K562 (cell line): ENCODE measurements around the gene ADRB1. TPM values are rescaled to one million over a fixed set of nuclear protein-coding genes. Genes with fewer than 3 reads are reported as not detected.
A peak's percentile ranks its signal among the peaks of the same experiment; 100 is the strongest.

Experiments used
- ATAC-seq: fragments of 200-7000 bp; cut with Tn5 transposase; 3 replicates; pipeline ENCODE4 v1.9.1; 2020; ENCODE audit warnings: moderate library complexity
- BruUV-seq: library from RNA; stranded (reverse); fragments of 400-500 nt; replicated peaks from 2 replicates; lab custom pipeline; 2021; lab: Mats Ljungman, UMichigan
- CTCF ChIA-PET: fragments of 300-600 bp; formaldehyde crosslinking; extraction: SDS; loops from one replicate; lab custom pipeline; 2021; ENCODE audit warnings: low intra/inter-chr PET ratio; lab: Yijun Ruan, JAX
- POLR2A ChIA-PET: fragments of 300-600, 350-650 bp; sonication (Branson Sonifier 250); formaldehyde crosslinking; extraction: SDS; loops from one replicate; lab custom pipeline; 2021; ENCODE audit warnings: antibody characterized with exemption, inconsistent platforms; lab: Yijun Ruan, JAX
- DNase-seq, 4 experiments: peaks; one replicate each; pipeline versions ENCODE4 v3.0.0 to v3.0.0-alpha.2; 2011 to 2018; ENCODE audit warnings: low spot score in 3 of 4, mixed read lengths in 3 of 4; ENCODE audit errors: extremely low read depth in 1 of 4
- FAIRE-seq: peaks from 2 replicates; lab custom pipeline; 2011; peaks lifted over from hg19 to GRCh38; lab: Jason Lieb, UNC
- H2AFZ ChIP-seq: 2 replicates; pipeline ENCODE4 v1.6.0; 2011; ENCODE audit warnings: low read depth, low read length, control low read depth, inconsistent platforms
- H3K27ac ChIP-seq: fragments of 200-600 bp; 3 replicates; pipeline ENCODE4 v1.8.0; 2011; ENCODE audit warnings: low read depth, mild to moderate bottlenecking, control low read depth, inconsistent platforms, low read length, moderate library complexity, mixed read lengths; ENCODE audit errors: extremely low read depth
- H3K27me3 ChIP-seq, 2 experiments: fragments of 300-600 bp in 1 of 2; 2 replicates in 1 of 2; 3 replicates in 1 of 2; pipeline versions ENCODE4 v1.6.0 to v1.8.0; 2011; ENCODE audit warnings: inconsistent platforms in 2 of 2, low read length in 2 of 2, mild to moderate bottlenecking in 1 of 2, mixed read lengths in 1 of 2, moderate library complexity in 1 of 2; ENCODE audit not compliant: control insufficient read depth in 2 of 2, insufficient read depth in 2 of 2
- H3K36me3 ChIP-seq: fragments of 300-600 bp; 3 replicates; pipeline ENCODE4 v1.8.0; 2011; ENCODE audit warnings: mild to moderate bottlenecking, low read length, inconsistent platforms; ENCODE audit not compliant: control insufficient read depth, insufficient read depth
- H3K4me1 ChIP-seq, 2 experiments: fragments of 200-600 bp in 1 of 2; replicated peaks in 1 of 2; 2 replicates in 1 of 2; 3 replicates in 1 of 2; pipeline versions ENCODE4 v1.5.1 to v1.8.0; 2011; ENCODE audit warnings: inconsistent platforms in 2 of 2, low read length in 2 of 2, mild to moderate bottlenecking in 1 of 2, mixed read lengths in 1 of 2, moderate library complexity in 1 of 2; ENCODE audit not compliant: control insufficient read depth in 2 of 2, insufficient read depth in 2 of 2
- H3K4me2 ChIP-seq: 2 replicates; pipeline ENCODE4 v1.6.1; 2011; ENCODE audit warnings: low read length, control low read depth, inconsistent platforms, mixed read lengths; ENCODE audit not compliant: insufficient read depth
- H3K4me3 ChIP-seq: fragments of 200-600 bp; sonication (generic), shearing (Covaris generic); 2 replicates; pipeline ENCODE4 v1.5.1; 2016; ENCODE audit warnings: control low read depth, inconsistent platforms
- H3K79me2 ChIP-seq: fragments of 200-600 bp; 3 replicates; pipeline ENCODE4 v1.8.0; 2011; ENCODE audit warnings: low read length, inconsistent platforms; ENCODE audit not compliant: control insufficient read depth, insufficient read depth
- H3K9ac ChIP-seq, 2 experiments: 2 replicates each; pipeline versions ENCODE4 v1.6.0 to v1.6.1; 2011; ENCODE audit warnings: low read depth in 2 of 2, low read length in 2 of 2, control low read depth in 1 of 2, inconsistent platforms in 1 of 2, mild to moderate bottlenecking in 1 of 2, mixed read lengths in 1 of 2; ENCODE audit not compliant: insufficient read depth in 1 of 2
- H3K9me1 ChIP-seq: one replicate; pipeline ENCODE4 v1.6.0; 2011; ENCODE audit warnings: inconsistent platforms, mild to moderate bottlenecking, low read length, moderate library complexity; ENCODE audit not compliant: control insufficient read depth, insufficient read depth
- H3K9me3 ChIP-seq: replicated peaks from 2 replicates; pipeline ENCODE4 v1.5.1; 2011; ENCODE audit warnings: low read depth, low read length, inconsistent platforms; ENCODE audit not compliant: control insufficient read depth, insufficient read depth
- H4K20me1 ChIP-seq: replicated peaks from 2 replicates; pipeline ENCODE4 v1.6.1; 2011; ENCODE audit warnings: low read length, inconsistent platforms, mixed read lengths; ENCODE audit not compliant: control insufficient read depth, insufficient read depth
- FOXK1 ChIP-seq: sonication (generic); formaldehyde crosslinking; IDR thresholded peaks from 2 replicates; pipeline ENCODE4 v1.8.0; 2022; ENCODE audit warnings: missing genetic modification reagents, mild to moderate bottlenecking, borderline replicate concordance
- GATAD2A ChIP-seq: fragments of 450-650 bp; IDR thresholded peaks from 2 replicates; pipeline ENCODE4 v1.6.1; 2017
- RBBP5 ChIP-seq: fragments of 200-600 bp; sonication (generic); IDR thresholded peaks from 2 replicates; pipeline ENCODE4 v1.6.1; 2012; ENCODE audit warnings: borderline replicate concordance, mild to moderate bottlenecking, low read length, control low read depth, inconsistent platforms; ENCODE audit not compliant: insufficient read depth, poor library complexity, severe bottlenecking
- ZNF695 ChIP-seq: fragments of 450-650 bp; formaldehyde crosslinking; IDR thresholded peaks from 2 replicates; pipeline ENCODE4 v1.4.0; 2020; ENCODE audit warnings: mild to moderate bottlenecking, moderate library complexity
- WGBS: fragments of 100-300 bp; shearing (Covaris generic); methylation state at CpG from one replicate; pipeline ENCODE4 v1.1.6; 2016; ENCODE audit warnings: low coverage, mixed read lengths; ENCODE audit not compliant: insufficient coverage; ENCODE audit errors: missing lambda C conversion rate; 5-methylcytosine and 5-hydroxymethylcytosine counted together
- in situ Hi-C: fragments of 300-500 bp; cut with MboI; formaldehyde crosslinking; loops from 4 replicates; pipeline ENCODE4 v1.15.0; 2018; ENCODE audit warnings: inconsistent platforms, mixed read lengths
- intact Hi-C: fragments of 100-400 bp; cut with micrococcal nuclease; formaldehyde crosslinking; loops from 2 replicates; pipeline ENCODE4 v1.14.2; 2022
- polyA plus RNA-seq, 8 experiments: library from polyadenylated mRNA; depleted of rRNA in 4 of 8; stranded (reverse) in 5 of 8; unstranded in 3 of 8; fragments of >200 nt; fragmentation: Nextera tagmentation in 2 of 8; fragmentation: Illumina TruSeq in 1 of 8; extraction: Ambion mirVana in 2 of 8; extraction: Trizol in 1 of 8; gene quantifications; 2 replicates each; pipeline versions ENCODE4 v1.2.1 to v1.2.3, GENCODE V29; 2011 to 2014; ENCODE audit warnings: inconsistent platforms in 1 of 8, missing spikeins in 1 of 8
- total RNA-seq, 7 experiments: library from RNA; depleted of rRNA in 6 of 7; stranded (reverse); fragments of >200 nt in 6 of 7; fragmentation: Illumina TruSeq in 2 of 7; extraction: Trizol in 2 of 7; gene quantifications; 2 replicates each; pipeline versions ENCODE4 v1.2.1 to v1.2.3, GENCODE V29; 2011 to 2021; ENCODE audit warnings: low replicate concordance in 1 of 7
- TF ChIP-seq, protein P1 (sequence below), 3 experiments: IDR thresholded peaks in 2 of 3; conservative IDR thresholded peaks in 1 of 3; 2 replicates each; pipeline ENCODE4 v1.5.1; 2011 to 2012; ENCODE audit warnings: low read length in 3 of 3, mild to moderate bottlenecking in 3 of 3, control low read depth in 2 of 3, improper control_type of control experiment in 1 of 3, inconsistent platforms in 1 of 3, low read depth in 1 of 3, mixed read lengths in 1 of 3, moderate library complexity in 1 of 3; ENCODE audit not compliant: insufficient read depth in 2 of 3

The ADRB1 gene
- total and polyA plus RNA-seq, 9 of the 15 experiments (the other 6 are each of a cell fraction or from before 2014, with no cell fraction given) = 0.07 to 0.11 (median 0.09) TPM; not detected in 6

DNA sequence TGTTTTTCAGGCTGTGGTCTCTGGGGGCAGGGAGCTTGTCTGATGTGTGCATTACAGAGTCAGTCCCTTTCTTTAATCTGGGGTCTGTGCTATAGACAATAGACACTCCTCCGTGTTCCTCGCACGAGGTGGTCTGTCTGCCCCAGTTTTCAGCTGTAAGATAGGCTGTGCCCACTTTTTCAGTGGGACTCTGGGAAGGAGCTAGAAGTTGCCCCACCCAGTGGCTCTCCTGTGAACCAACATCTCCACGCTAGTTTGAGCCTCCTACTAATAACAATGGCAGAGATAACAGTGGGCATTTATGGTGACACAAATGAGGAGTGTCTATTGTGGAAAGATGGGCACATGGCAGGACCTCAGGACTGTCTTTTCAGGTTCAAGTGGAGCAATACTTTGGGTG is 44.0 kb downstream of the ADRB1 start:
- Histone ChIP-seq H3K4me2 (no peak overlapping the region), H3K9me3 (no peaks in the 10 kb centered on the region), H3K9me1 (no peaks in the 10 kb centered on the region), H3K79me2 (no peaks in the 10 kb centered on the region), H3K4me1 (peaks cover 0 to 4% of the 10 kb centered on the region in 2 experiments; a peak in 2 of 5 replicates), H3K36me3 (no peaks in the 10 kb centered on the region)
- peak; percentile 39; the same call in 2 of the 3 replicates for ATAC-seq
- WGBS = 5% methylated on average over 4 of the region's 4 CpGs
- in situ Hi-C loops = no loop called here
- no TSS peak for BruUV-seq
- CTCF ChIA-PET = no interaction called here
- TF ChIP-seq ZNF695 (CRISPR knock-in tag) (no peak), RBBP5 (no peak), FOXK1 (CRISPR knock-in tag) (no peak), GATAD2A (no peak)
- TF ChIP-seq, protein P1, sequence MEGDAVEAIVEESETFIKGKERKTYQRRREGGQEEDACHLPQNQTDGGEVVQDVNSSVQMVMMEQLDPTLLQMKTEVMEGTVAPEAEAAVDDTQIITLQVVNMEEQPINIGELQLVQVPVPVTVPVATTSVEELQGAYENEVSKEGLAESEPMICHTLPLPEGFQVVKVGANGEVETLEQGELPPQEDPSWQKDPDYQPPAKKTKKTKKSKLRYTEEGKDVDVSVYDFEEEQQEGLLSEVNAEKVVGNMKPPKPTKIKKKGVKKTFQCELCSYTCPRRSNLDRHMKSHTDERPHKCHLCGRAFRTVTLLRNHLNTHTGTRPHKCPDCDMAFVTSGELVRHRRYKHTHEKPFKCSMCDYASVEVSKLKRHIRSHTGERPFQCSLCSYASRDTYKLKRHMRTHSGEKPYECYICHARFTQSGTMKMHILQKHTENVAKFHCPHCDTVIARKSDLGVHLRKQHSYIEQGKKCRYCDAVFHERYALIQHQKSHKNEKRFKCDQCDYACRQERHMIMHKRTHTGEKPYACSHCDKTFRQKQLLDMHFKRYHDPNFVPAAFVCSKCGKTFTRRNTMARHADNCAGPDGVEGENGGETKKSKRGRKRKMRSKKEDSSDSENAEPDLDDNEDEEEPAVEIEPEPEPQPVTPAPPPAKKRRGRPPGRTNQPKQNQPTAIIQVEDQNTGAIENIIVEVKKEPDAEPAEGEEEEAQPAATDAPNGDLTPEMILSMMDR (IDR thresholded peaks at IDR 0.05 in 2 of 3, conservative IDR thresholded peaks at IDR 0.05 in 1 of 3; ENCODE audit: insufficient read depth in 2 of 3, low read depth in 1 of 3, low read length in 3 of 3) = peak in 2 of 3 experiments; percentile 5 to 23; a peak in 1 of 6 replicates
- TF ChIP-seq, all 486 proteins: peak for 1
- intact Hi-C loops = no loop called here
- FAIRE-seq = no peak
- no peak overlapping the region for H2AFZ ChIP-seq
- H3K27ac ChIP-seq = no peak overlapping the region
- no peak overlapping the region for H3K9ac ChIP-seq
- no peak for DNase-seq
- POLR2A ChIA-PET = no interaction called here
- H4K20me1 ChIP-seq = no peaks in the 10 kb centered on the region
- H3K27me3 ChIP-seq = peaks cover 0 to 5% of the 10 kb centered on the region in 2 experiments; a peak in 2 of 5 replicates
- no peak overlapping the region for H3K4me3 ChIP-seq
